Astrocyte (in vitro differentiated cells and primary cell): Measurements from ENCODE around the gene GIT1. TPM values are rescaled to one million over a fixed set of nuclear protein-coding genes. Genes with fewer than 3 reads are reported as not detected.

ENCODE experiments used
- DNase-seq: peaks from one replicate; pipeline ENCODE4 v3.0.0-alpha.2; 2010; ENCODE audit warnings: low read depth
- FAIRE-seq: peaks from 2 replicates; lab custom pipeline; 2011; peaks lifted over from hg19 to GRCh38; lab: Jason Lieb, UNC
- H2AFZ ChIP-seq: 2 replicates; pipeline ENCODE4 v1.6.0; 2012; ENCODE audit warnings: low read depth, low read length, inconsistent platforms
- H3K27ac ChIP-seq: 2 replicates; pipeline ENCODE4 v1.5.1; 2011; ENCODE audit warnings: low read depth, low read length, inconsistent platforms
- H3K27me3 ChIP-seq: 2 replicates; pipeline ENCODE4 v1.6.0; 2011; ENCODE audit warnings: low read length, inconsistent platforms; ENCODE audit not compliant: insufficient read depth
- H3K36me3 ChIP-seq: 2 replicates; pipeline ENCODE4 v1.5.1; 2011; ENCODE audit warnings: low read length, inconsistent platforms; ENCODE audit not compliant: insufficient read depth
- H3K4me1 ChIP-seq: 2 replicates; pipeline ENCODE4 v1.5.1; 2011; ENCODE audit warnings: low read length, inconsistent platforms; ENCODE audit not compliant: insufficient read depth
- H3K4me2 ChIP-seq: 2 replicates; pipeline ENCODE4 v1.6.0; 2012; ENCODE audit warnings: low read length, inconsistent platforms
- H3K4me3 ChIP-seq: 2 replicates; pipeline ENCODE4 v1.5.1; 2011; ENCODE audit warnings: low read depth, mild to moderate bottlenecking, low read length, inconsistent platforms; ENCODE audit not compliant: insufficient read depth
- H3K79me2 ChIP-seq: 2 replicates; pipeline ENCODE4 v1.6.0; 2012; ENCODE audit warnings: mild to moderate bottlenecking, low read length, inconsistent platforms; ENCODE audit not compliant: insufficient read depth
- H3K9ac ChIP-seq: 2 replicates; pipeline ENCODE4 v1.6.0; 2012; ENCODE audit warnings: mild to moderate bottlenecking, low read length, inconsistent platforms
- H3K9me3 ChIP-seq: 2 replicates; pipeline ENCODE4 v1.5.1; 2012; ENCODE audit warnings: low read depth, mild to moderate bottlenecking, low read length, inconsistent platforms; ENCODE audit not compliant: insufficient read depth
- H4K20me1 ChIP-seq: 2 replicates; pipeline ENCODE4 v1.6.0; 2012; ENCODE audit warnings: low read length, inconsistent platforms; ENCODE audit not compliant: insufficient read depth
- H3K27ac Mint-ChIP-seq: one replicate; pipeline ENCODE4 v1.8.0; 2021; ENCODE audit warnings: mild to moderate bottlenecking, mixed read lengths; ENCODE audit not compliant: unreplicated experiment
- H3K27me3 Mint-ChIP-seq: one replicate; pipeline ENCODE4 v1.8.0; 2021; ENCODE audit warnings: low read depth, mixed read lengths; ENCODE audit not compliant: unreplicated experiment
- H3K36me3 Mint-ChIP-seq: one replicate; pipeline ENCODE4 v1.8.0; 2021; ENCODE audit warnings: low read depth, mixed read lengths; ENCODE audit not compliant: unreplicated experiment
- H3K4me1 Mint-ChIP-seq: one replicate; pipeline ENCODE4 v1.8.0; 2021; ENCODE audit warnings: low read depth, mixed read lengths; ENCODE audit not compliant: unreplicated experiment
- H3K4me3 Mint-ChIP-seq: one replicate; pipeline ENCODE4 v1.8.0; 2021; ENCODE audit warnings: mild to moderate bottlenecking, moderate library complexity, mixed read lengths; ENCODE audit not compliant: unreplicated experiment
- H3K9me3 Mint-ChIP-seq: one replicate; pipeline ENCODE4 v1.8.0; 2021; ENCODE audit warnings: mild to moderate bottlenecking, mixed read lengths; ENCODE audit not compliant: unreplicated experiment
- CTCF ChIP-seq: IDR thresholded peaks from 2 replicates; pipeline ENCODE4 v1.5.1; 2011; ENCODE audit warnings: low read depth, mild to moderate bottlenecking, inconsistent platforms, low read length, moderate library complexity; ENCODE audit not compliant: insufficient read depth
- EZH2 ChIP-seq: IDR thresholded peaks from 2 replicates; pipeline ENCODE4 v1.6.1; 2012; ENCODE audit warnings: mild to moderate bottlenecking, low read length, inconsistent platforms; ENCODE audit not compliant: insufficient read depth
- total RNA-seq: library from RNA; stranded (reverse); gene quantifications from 2 replicates; pipeline ENCODE4 v1.2.1, GENCODE V29; 2021

Gene GIT1
- total RNA-seq, 1 donor from 2014 or later, result 52.2 TPM

GRCh38 chr17:29595943-29596774 lies 6.7 kb upstream of the GIT1 start:
- Mint-ChIP-seq H3K27me3 (no peaks in the 10 kb centered on the region), H3K4me1 (peaks cover 8% of the 10 kb centered on the region), H3K36me3 (no peaks in the 10 kb centered on the region), H3K4me3 (no peak overlapping the region), H3K9me3 (no peaks in the 10 kb centered on the region), H3K27ac (no peak overlapping the region)
- H3K4me1 ChIP-seq, result peaks cover 29% of the 10 kb centered on the region
- H2AFZ ChIP-seq, result no peak overlapping the region
- TF ChIP-seq EZH2 (no peak), CTCF (no peak)
- H3K27me3 ChIP-seq, result peaks cover 12% of the 10 kb centered on the region
- peaks cover 53% of the 10 kb centered on the region for H4K20me1 ChIP-seq
- peaks cover 6% of the 10 kb centered on the region for H3K79me2 ChIP-seq
- no peak for FAIRE-seq
- H3K9ac ChIP-seq, result no peak overlapping the region
- H3K9me3 ChIP-seq, result no peaks in the 10 kb centered on the region
- no peak overlapping the region for H3K4me3 ChIP-seq
- no peak for DNase-seq
- H3K27ac ChIP-seq, result no peak overlapping the region
- H3K36me3 ChIP-seq, result no peaks in the 10 kb centered on the region
- no peak overlapping the region for H3K4me2 ChIP-seq

GRCh38 chr17:29595107-29595942 lies 5.9 kb upstream of the GIT1 start:
- Histone ChIP-seq H4K20me1 (peaks cover 49% of the 10 kb centered on the region), H2AFZ (no peak overlapping the region), H3K4me2 (no peak overlapping the region), H3K9ac (no peak overlapping the region), H3K79me2 (peaks cover 6% of the 10 kb centered on the region), H3K27ac (no peak overlapping the region), H3K4me1 (peaks cover 37% of the 10 kb centered on the region), H3K9me3 (no peaks in the 10 kb centered on the region), H3K4me3 (no peak overlapping the region), H3K36me3 (no peaks in the 10 kb centered on the region), H3K27me3 (peaks cover 12% of the 10 kb centered on the region)
- Mint-ChIP-seq H3K27me3 (no peaks in the 10 kb centered on the region), H3K9me3 (no peaks in the 10 kb centered on the region), H3K27ac (no peak overlapping the region), H3K4me3 (peak overlapping the region; percentile 84), H3K4me1 (peaks cover 8% of the 10 kb centered on the region), H3K36me3 (no peaks in the 10 kb centered on the region)
- DNase-seq (no peak), FAIRE-seq (no peak)
- TF ChIP-seq CTCF, result no peak
- no peak for TF ChIP-seq EZH2
